GM12892 (cell line): ENCODE measurements around the gene CAB39L.

Experiments
- DNase-seq: peaks from one replicate; pipeline ENCODE4 v3.0.0; 2011; ENCODE audit not compliant: insufficient read length
- FAIRE-seq: peaks from 2 replicates; lab custom pipeline; 2011; peaks lifted over from hg19 to GRCh38; lab: Jason Lieb, UNC
- POLR2A ChIP-seq: IDR thresholded peaks from 2 replicates; pipeline ENCODE4 v1.6.1; 2011; ENCODE audit warnings: low read depth, low read length, control low read depth
- POLR2AphosphoS5 ChIP-seq: IDR thresholded peaks from 2 replicates; pipeline ENCODE4 v1.6.1; 2011; ENCODE audit warnings: low read depth, low read length, control low read depth
- TAF1 ChIP-seq: IDR thresholded peaks from 2 replicates; pipeline ENCODE4 v1.6.1; 2011; ENCODE audit warnings: low read depth, mild to moderate bottlenecking, control low read depth, low read length, borderline replicate concordance

The CAB39L gene

GRCh38 chr13:49410006-49410405 lies 33.9 kb downstream of the CAB39L start:
- DNase-seq = no peak
- no peak for FAIRE-seq
- TF ChIP-seq POLR2A (no peak), TAF1 (no peak), POLR2AphosphoS5 (no peak)

DNA sequence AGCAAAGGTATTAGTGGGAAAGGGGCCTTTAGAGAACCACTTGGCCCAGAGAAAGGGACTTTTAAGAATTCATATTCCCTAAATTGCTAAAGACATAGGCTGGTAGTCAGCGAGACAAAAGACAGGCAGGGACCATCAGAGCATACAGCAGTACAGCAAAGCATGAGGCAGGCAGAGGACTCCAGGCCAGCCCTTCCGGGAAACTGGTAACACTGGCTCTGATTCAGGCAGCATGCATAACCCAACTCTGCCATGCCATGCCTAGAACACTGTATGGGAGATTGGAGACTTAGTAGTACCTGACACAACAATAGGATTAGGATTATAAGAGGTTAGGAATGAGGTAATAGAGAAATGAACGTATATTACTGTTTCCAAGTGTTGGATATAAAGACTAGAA lies 34.9 kb downstream of the CAB39L start:
- no peak for TF ChIP-seq POLR2AphosphoS5
- no peak for TF ChIP-seq POLR2A
- TF ChIP-seq TAF1 = no peak
- DNase-seq = no peak

GRCh38 chr13:49407936-49408335 lies 35.9 kb downstream of the CAB39L start:
- TF ChIP-seq TAF1 (no peak), POLR2AphosphoS5 (no peak)
- FAIRE-seq (no peak), DNase-seq (no peak)

More for the DNA sequence above, 34.9 kb downstream of the CAB39L start:
- FAIRE-seq = no peak

DNA sequence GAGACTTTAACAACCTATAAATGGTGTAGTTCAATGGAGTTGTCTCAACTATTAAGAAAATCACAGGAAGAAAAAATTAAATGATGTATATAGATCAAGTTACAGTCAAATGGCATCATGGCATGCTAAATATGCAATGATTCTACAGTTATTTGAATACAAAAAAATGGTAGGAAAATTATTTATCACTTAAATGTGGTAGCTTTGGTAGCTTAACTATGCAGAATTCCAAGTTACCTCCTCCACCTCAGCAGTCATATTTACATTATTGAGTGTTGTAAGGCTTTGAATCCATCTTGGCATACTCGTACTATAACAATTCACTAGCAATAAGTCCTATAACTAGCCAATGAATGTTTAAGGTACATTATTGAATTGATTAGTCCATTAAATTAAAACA lies 36.8 kb downstream of the CAB39L start:
- no peak for FAIRE-seq
- no peak for DNase-seq
- TF ChIP-seq POLR2AphosphoS5 (no peak), POLR2A (no peak), TAF1 (no peak)

- FAIRE-seq = no peak
Observed at GRCh38 chr13:49404703-49405020, 39.2 kb downstream of the CAB39L start.

GRCh38 chr13:49403996-49404702 lies 39.7 kb downstream of the CAB39L start:
- FAIRE-seq = no peak
- no peak for TF ChIP-seq POLR2A
- no peak for TF ChIP-seq POLR2AphosphoS5
- no peak for TF ChIP-seq TAF1
- no peak for DNase-seq

More at GRCh38 chr13:49404703-49405020, 39.2 kb downstream of the CAB39L start:
- TF ChIP-seq TAF1 = no peak
- no peak for DNase-seq

DNA sequence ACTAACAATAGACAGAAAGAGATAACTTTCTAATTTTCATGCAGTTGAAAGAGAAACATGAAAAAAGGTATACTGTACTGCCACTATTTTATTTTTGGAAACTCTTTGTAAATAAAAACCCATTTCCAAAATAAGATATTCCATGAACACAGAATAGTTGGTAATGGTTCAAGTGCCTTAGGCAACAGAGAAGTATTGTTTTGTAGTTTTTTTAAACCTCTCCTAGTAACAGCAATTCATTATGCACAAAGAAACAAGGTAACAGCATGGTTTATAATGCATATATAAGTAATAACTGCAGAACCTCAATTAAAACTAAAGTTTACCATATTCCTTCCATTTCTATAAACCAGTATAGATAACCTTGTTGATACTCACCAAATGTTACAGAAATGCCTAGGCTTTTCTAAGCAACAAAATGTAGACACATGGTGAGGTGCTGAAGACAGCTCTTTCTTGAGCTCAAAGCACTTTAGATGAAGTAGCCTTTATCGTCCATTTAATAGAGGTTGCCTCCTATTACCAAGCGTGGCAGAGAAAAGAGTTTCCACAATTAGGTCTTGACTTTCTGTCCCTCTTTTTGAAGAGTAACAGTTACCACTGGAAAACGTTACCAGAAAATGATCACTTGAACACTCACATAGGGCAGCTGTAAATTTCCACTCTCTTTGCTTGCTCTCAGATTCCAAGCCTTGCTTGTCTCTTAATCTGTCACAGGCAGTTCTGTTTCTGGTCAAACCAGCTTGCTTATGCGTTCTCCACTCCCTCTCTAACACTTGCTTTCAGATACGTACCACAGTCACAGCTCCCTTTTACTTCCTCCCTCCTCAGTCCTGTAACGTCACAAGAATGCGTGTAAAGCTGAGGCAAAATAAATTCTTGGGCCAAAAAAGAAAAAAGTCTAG lies 42.9 kb downstream of the CAB39L start:
- DNase-seq (no peak), FAIRE-seq (peak; percentile 44)
- TF ChIP-seq POLR2AphosphoS5 = no peak
- no peak for TF ChIP-seq POLR2A
- TF ChIP-seq TAF1 = no peak

DNA sequence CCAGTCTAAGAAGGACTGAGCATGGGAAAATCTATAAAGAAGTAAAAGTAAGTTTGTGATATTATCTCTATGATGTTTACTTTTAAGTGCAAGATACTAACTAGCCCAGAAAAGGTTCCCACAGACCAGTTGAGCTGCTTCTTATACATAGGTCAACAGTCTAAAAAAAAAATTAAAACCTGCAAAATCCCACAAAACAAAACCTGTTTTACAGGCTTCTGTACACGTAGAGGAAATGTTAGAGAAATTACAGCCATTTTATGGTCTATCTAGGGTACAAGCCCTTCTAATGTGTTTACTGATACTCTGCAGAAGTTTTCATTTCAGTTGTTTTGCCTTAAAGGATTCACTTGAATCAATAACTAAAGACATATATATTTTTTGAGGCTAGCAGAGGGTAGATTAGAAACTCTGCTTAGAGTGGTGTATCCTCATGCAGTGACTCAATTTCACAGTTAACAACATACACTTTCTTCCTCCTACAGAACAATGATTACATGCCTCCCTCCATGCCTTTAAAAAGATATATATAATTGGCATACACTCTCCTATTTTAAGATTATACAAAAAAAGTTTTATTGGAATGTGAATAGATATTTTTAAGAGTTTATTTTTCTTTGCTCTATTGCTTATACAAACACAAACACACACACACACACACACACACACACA lies 43.9 kb downstream of the CAB39L start:
- FAIRE-seq (no peak), DNase-seq (no peak)
- TF ChIP-seq TAF1 (no peak), POLR2AphosphoS5 (no peak), POLR2A (no peak)

- no peak for DNase-seq
- no peak for FAIRE-seq
- TF ChIP-seq POLR2A (no peak), TAF1 (no peak), POLR2AphosphoS5 (no peak)
Observed at GRCh38 chr13:49395878-49396380, 47.9 kb downstream of the CAB39L start.

DNA sequence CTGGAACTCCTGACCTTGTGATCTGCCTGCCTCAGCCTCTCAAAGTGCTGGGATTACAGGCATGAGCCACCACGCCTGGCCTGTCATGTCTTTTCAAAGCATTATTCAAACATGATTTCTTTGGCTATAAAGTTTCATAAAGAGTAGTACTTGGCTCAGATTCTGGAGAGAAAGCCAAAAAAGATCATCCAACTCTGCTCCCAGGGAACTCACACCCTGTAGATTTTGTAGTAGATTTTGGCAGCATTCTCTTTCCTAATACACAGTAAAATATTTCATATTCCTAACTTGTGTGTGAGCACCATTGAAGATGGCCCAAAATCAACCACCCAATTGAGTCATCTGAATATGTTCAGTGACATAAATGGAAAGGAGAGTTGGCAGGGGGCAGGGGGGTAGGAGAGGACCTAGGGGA lies 48.4 kb downstream of the CAB39L start:
- no peak for FAIRE-seq
- no peak for TF ChIP-seq POLR2AphosphoS5
- TF ChIP-seq POLR2A = no peak
- TF ChIP-seq TAF1 = no peak
- no peak for DNase-seq

DNA sequence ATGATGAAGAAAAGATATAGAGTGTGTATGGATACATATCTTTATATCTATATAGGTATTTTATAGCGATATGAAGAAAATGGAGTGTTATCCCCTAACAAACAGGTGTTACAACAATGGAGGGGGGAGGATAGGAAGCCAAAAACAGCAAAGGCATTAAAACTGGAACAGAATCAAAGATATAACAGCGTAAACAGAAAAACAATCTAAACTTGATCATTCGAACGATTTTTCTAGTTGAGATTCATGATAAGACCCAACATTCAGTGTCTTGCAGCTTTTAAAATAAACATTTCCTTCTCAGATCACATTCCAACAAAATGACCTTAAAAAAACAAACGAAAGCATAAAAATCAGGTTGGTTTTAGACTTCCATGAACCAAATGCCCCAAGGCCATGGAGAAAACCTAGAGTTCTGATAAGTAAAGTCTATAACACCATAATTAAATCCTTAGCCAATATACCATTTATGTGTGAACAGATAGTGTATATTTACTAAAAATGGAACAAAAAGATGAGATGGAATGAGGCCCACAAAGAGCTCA lies 55.7 kb downstream of the CAB39L start:
- FAIRE-seq (no peak), DNase-seq (no peak)
- no peak for TF ChIP-seq POLR2AphosphoS5
- no peak for TF ChIP-seq TAF1
- no peak for TF ChIP-seq POLR2A
